ELF-1 (cell line): ENCODE data around the gene PARVB.
"Not testable (repeated sequence)": the region's sequence is repeated elsewhere in the genome, so short reads cannot be mapped to it uniquely, and the experiment has no call there.

Experiments
- DNase-seq: peaks from one replicate; pipeline ENCODE4 v3.0.0-alpha.2; 2016; ENCODE audit warnings: low read depth, low spot score

Gene PARVB

DNA sequence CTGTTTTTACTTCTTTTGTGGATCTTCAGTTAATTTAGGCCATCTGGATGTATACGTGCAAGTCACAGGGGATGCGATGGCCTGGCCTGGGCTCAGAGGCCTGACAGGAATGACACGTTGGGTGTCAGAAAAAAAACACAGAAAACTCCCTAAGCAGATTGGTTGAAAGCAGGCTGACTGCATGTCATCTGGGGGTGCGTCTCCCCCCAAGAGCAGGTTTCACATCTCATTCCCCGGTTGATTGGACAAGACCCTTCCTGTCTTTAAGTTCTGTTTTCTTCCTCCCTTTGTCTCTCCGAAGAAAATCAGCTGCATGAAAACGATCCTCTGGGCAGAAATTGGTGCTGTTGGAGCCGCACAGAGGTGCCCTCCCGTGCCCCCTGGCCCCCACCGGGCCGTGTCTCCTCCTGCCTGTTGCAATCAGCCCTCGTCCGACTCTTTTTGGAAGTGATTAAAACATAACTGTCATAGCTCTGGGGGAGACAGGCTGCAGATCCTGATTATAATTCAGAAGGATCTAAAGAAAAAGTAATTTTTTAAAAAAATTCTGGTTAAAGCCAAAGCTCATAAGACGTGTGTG is 84.8 kb downstream of the PARVB start:
- DNase-seq, result no peak

DNA sequence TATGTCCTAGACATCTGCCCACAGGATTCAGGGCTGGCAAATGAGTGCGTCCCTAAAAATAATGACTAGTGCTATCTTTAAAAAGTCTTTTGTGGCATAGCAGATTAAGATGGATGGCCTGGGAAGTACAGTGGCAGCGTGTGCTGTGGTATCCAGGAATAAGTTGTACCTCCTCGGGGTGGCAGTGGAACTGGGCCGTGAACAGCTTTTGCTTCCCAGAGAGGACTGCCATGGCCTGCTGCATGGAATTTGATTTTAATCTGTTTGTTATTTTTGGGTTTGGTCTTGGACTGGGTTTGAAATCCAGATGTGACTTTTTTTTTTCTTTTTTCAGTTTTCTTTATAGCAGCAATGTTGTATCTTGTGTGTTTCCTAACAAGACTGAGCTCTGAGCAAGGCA is 85.3 kb downstream of the PARVB start:
- no peak for DNase-seq

DNA sequence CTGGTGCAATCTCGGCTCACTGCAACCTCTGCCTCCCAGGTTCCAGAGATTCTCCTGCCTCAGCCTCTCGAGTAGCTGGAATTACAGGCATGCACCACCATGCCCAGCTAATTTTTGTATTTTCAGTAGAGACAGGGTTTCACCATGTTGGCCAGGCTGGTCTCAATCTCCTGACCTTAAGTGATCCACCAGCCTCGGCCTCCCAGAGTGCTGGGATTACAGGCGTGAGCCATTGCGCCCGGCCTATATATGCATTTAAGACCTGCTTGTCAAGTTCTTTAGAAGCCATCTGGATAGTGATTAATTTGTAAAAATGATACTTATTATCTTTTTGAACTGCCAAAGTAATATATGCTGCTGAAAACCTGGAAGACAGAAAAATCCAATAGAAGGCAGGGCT is 86.6 kb downstream of the PARVB start:
- DNase-seq, result not testable (repeated sequence)

DNA sequence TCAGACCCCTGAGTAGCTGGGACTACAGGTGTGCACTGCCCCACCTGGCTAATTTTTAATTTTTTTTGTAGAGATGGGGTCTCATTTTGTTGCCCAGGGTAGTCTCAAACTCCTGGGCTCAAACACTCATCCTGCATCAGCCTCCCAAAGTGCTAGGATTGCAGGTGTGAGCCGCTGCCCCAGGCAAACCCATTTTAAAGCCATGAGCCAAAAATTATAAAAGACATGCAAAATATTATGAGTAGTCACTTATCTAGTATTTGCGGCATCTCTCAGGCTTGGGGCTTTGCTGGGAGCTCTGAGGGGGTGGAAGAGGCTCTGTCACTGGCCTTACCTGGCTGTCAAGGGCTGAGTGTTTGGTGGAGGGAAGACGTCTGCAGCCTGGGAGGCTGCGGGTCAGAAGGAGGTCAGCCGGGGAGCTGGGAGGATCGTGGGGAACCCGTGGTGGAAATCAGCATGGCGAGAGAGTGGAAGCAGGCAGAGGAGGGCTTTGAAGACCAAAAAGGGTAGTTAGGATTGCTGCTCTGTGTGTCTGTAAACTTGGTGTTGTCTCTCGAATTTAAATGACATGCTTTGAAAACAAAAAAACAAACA is 87.6 kb downstream of the PARVB start:
- no peak for DNase-seq

DNA sequence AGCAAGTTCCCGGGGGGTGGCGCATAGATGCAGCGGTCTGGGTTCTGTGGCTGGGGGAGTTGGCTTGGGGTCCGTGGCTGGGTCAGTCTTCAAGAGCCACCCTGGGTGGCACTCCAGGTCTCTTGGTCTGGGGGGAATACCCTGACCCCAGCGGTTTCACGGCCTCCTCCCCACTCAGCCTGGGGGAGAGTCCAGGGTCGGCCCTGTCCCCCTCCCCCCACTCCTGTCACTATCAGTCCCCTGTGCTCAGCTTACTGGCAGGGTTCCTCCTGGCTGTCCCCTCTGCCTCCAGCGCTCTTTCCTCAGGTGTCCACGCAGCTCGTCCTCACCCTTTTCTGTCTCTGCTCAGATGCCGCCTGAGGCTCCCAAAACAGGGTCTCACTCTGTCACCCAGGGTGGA is 88.1 kb downstream of the PARVB start:
- no peak for DNase-seq

DNA sequence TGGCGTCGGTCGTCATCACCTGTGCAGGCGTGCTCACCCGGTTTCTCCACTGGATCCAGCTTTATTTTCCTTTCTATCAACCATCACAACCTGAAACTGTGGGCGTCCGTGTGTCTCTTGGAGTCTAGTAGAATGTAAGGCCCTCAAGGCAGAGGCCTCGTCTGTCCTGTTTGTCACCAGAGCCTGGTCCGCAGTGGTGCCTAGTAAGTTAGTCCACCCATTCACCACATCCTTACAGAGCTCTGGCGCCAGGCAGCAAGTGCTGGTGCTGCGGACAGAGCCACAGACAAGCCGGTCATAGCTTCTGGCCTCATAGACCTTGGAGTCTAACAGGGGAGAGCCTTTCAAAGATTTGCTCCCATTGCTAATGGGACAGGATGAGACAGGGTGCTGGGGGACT is 92.2 kb downstream of the PARVB start:
- DNase-seq, result no peak

DNA sequence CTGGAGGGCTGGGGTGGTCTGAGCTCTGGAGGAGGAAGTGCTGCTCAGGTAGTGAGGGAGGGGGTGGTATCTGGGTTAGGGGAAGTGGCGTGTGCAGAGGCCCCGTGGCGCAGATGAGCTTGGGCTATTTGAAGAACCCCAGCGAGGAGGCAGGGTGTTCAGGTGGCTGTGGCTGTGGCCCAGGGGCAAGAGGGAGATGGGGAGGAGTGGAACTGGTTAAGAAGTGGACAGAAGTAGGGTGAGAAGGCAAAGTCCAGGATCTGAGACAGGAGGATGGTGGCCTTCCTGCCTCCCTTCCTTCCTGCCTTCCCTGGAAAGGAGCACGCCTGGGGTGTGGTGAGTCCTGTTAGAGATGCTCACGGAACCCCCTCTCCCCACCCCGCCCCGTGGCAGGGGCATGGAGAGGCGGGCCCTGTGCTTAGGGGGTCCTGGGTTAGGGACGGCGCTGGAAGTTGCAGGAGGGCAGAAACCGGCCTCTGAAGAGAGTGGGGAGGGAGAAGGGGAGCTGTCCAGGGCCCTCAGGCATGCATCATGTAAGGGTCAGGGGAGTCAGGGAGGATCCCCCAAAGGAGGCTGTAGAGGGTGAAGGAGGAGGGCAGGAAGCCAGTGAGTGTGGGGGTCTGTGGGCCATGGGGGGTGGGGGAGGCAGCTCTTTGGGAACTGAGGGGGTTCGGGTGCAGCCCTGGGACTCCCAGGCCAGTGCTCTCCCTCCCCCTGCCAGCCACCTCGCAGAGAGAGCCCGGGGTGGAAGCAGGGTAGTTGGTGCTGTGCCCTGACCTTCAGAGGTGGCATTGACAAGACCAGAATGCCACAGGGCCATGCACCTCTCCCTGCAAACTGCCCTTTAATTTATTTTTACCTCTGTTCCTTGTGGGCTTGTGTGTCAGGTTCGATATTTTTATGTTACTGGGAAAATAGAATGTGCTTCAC is 92.9 kb downstream of the PARVB start:
- DNase-seq, result no peak

DNA sequence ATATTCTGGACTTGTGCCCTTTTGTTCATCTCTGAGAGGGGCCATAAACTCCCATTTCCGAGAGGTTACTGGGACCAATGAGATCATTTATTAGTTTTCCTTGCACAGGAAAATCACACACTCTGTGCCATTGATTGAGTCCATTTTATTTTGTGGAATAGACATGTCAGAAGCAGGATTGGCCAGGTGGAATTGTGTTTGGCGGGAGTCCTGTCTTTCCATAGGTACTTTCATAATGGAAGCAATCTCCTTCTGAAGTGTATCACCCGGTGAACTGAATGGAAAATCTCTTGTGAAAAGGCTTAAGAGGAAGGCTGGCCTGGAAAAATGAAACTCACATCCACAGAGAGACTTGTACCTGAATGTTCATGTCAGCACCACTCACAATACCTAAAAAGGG is 93.6 kb downstream of the PARVB start:
- no peak for DNase-seq

DNA sequence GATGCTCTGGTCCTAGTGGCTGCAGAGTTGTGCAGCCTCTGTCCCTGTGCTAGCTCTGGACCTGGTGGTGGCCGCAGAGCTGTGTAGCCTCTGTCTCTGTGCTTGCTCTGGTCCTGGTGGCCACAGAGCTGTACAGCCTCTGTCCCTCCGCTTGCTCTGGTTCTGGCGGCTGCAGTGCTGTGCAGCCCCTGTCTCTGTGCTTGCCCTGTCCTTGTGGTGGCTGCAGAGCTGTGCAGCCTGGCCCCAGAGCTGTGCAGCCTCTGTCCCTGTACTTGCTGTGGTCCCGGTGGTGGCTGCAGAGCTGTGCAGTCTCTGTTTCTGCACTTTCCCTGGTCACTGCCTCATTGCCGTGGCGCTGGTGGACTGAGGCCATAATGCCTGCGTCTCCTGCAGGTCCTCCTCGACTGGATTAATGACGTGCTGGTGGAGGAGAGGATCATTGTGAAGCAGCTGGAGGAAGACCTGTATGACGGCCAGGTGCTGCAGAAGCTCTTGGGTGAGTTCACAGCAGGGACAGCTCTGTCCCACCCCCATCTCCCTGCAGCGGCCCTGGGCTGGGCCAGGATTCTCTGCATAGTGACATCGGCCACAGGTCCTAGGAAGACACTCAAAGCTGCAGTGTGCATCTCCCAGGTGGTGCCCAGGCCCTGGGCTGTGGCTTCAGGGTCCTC is 94.7 kb downstream of the PARVB start:
- DNase-seq, result no peak

DNA sequence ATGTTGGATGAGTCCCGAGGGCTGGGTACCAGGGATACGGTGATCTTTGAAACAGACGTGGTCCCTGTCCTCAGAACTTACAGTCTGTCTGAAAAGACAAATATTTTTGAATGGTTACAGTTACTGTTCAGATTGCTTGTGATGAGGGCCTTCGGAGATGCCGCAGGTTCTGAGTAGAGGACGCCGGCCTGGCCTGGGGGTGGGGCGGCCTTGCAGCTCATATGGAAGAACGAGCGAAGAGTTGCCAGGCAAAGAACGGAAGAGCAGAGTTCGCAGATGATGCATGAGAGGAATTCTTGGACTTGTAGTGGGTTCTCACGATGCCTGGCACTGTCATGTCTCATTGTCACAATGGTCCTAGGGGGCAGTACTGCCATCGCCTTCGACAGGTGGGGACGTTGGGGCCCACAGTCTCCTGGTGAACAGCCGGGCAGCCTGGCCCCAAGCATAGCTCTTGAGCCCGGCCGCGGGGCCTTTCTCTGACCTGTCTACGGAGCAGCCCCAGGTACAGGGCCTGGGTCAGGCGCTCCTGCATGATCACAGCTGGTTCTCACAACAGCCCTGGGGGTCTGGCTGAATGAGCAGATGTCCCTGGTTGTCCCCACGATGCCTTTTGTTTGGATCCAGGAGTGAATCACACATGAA is 95.7 kb downstream of the PARVB start:
- no peak for DNase-seq

DNA sequence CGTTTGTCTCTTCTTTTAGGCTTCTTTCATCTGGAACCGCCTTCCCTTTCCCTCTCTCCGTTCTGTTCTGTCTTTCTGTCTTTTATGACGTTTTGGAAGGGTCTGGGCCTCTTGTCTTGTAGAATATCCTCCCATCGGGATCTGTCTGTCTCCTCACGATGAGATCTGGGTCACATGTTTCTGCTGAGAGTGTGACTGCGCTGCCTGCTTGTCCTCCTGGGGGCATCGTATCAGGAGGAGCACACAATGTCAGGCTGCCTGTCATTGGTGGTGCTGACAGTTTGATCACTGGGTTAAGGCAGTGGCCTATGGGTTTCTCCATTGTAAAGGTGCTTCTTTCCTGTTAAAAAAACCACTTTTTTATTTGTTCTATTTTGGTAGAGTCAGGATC is 96.2 kb downstream of the PARVB start:
- DNase-seq, result peak; percentile 33

DNA sequence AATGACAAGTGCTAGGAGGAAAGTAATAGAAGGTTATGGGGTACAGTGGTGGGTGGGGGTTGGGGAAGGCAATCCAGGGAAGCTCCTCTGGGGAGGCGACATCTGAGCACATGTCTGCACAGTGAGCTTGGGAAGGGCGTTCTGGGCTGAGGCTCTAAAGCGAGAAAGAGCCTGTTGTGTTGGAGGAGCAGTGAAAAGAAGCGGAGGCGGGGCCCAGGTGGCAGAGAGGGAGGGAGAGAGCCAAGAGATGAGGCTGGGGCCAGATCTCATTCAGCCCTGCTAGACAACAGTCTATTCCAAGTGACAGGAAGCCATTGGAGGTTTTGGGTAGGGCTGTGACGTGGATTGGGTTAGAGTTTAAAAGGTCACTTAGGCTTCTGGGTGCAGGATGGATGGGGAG is 101.3 kb downstream of the PARVB start:
- no peak for DNase-seq

DNA sequence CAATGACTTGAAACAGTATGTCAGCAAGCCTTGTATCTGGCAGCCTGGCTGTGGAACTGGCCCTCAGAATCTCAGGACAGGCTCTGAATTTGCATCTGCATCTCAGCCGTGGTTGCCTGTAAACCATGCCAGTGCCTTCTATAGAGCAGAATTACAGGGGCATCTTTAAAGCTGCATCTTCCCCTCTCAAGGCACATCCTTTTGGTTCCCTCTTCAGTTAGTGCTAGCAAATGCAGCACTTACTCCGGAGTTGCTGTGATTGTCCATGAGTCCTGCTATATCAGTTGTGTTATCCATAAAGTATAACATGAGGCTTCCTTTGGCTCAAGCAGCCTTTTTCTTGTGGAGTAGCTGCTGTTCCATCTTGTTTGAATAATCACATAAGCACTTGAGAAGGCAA is 102.7 kb downstream of the PARVB start:
- no peak for DNase-seq

DNA sequence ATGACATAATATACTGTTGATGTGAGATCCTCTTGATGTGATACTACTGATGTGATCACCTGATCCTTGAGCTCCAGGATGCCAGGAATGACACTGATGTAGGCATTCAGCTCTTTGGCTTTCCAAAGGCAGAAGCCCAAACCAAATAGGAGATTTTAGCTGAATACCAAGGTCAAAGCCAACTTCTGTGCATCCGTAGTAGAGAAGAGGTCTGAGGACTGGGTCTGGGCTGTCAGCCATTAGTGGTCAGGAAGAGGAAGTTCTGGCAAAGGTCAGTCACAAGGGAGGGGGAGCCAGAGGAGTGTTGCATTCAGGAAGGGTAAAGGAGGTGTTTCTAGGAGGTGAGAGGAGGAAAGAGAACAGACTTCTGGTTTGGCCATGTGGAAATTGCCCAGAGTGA is 103.3 kb downstream of the PARVB start:
- DNase-seq, result no peak

DNA sequence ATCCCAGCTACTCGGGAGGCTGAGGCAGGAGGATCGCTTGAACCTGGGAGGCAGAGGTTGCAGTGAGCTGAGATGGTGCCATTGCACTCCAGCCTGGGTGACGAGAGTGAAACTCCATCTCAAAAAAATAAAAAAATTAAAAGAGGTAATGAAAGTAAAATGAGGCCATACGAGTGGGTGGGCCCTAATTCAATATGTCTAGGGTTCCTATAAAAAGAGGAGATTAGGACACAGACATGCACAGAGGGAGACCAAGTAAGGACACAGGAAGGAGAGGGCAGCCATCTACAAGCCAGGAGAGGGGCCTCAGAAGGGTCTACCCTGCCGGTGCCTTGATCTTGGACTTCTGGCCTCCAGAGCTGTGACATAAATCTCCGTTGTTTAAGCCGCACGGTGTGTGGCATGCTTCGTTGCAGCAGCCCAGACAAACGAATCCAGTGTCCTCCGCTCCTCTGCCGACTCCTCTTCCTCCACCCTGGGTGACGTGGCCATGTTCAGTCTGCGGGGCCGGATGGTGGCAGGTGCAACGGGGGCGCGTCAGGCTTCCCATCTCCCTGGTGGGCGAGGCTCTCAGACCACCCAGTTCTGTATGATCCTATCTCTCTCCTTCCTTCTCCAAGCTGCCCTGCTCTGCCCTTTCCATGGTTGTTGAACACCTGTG is 105.0 kb downstream of the PARVB start:
- DNase-seq, result no peak

DNA sequence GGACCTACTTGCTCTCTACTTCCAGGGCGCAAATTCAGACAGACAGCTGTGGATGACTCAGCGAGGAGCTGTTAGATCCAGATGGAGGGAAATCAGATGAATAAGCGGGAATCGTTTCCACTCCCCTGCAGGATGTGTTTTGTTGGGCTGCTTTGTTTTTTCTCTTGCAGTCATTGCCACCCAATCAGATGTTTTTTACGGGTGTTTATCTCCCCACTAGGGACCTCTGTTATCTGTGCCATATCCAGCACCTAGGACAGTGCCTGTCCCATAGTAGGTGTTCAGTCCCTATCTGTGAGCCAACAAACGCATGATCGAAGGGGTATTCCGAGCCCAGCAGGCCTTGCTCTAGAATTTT is 105.5 kb downstream of the PARVB start:
- DNase-seq, result no peak

DNA sequence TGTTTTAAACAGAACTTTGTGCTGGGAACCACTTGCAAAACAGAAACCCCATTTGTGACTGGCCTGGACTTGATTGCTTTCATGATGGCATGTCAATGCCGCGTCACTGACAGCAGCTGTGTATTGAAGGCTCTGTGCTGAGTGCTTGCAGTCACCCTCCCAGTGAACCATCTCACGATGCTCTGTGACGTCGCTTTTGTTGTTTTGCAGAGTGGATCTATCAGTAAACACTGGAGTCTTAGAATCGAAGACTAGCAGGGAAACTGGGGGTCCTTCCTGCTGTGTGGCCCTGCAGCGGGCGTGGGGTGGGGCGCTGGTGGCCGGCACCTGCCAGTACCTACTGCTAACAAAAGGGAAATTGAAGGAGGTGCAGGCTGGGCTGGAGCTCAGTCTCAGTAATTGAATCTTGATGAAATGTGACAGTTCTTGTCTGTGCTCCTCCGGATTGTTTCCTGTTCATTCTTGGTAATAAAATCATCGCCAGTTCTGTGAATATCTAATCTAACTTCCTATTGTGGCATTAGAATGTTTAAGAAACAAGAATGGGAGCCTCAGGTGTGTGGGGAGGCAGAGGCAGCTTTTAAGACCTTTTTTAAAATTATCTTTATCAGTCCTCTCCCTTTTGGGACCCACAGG is 106.1 kb downstream of the PARVB start:
- no peak for DNase-seq

DNA sequence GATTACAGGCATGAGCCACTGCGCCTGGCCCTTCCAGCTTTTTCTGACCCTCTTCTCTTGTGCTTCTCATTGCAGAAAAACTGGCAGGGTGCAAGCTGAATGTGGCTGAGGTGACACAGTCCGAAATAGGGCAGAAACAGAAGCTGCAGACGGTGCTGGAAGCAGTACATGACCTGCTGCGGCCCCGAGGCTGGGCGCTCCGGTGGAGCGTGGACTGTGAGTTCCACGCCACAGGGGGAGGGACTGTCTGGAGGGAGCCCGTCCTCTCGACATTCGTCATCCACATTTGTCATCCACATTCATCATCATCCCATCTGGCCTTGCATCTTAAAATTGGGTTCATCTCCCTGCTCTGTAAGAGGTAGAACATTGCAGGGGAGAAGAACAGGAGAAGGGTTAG is 107.3 kb downstream of the PARVB start:
- no peak for DNase-seq

DNA sequence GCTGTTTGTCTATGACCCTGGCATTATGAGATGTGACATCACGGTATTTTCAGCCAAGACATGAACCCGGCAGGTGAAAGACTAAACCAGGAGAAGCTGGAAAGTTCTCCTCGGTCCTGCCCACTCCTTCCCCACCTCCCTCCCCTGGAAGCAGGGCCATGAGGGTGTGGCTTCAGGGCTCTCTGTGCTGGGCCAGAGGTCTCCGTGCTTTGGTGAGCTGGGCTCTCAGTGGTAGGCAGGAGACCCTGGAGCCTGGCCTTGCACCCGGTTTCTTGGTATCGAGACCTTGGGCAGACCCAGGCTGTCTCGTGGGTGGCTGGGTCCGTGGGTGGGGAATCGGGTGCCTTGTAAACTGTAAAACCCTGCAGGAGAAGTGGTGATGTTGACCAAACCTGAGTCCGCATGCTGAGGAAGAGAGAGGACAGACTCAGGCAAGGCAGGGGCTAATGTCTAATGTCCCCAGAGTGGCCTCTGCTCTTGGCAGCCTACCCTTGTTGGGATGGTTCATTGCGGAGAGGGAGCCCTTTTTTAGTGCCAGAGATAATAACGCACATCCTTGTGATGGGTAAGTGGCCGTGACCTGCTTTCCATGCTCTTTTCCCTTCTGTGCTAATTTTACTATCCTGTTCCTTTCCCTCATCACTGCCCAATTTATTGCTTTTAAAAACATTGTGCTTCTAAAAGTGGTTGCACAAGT is 108.0 kb downstream of the PARVB start:
- DNase-seq, result no peak

DNA sequence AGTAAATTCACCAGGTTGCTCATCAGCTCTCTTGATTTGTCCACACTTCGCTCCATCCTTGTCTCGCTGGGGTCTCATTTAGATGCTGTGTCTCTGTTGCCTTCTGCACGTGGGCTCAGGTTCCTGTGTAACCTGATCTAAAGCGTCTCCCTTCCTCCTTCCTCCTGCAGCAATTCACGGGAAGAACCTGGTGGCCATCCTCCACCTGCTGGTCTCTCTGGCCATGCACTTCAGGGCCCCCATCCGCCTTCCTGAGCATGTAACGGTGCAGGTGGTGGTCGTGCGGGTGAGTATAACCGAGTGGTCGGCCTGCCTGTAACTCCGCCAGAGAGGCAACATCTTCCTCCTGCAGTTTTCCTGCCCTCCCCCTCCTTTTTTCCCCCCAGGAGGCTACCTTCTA is 108.6 kb downstream of the PARVB start:
- DNase-seq, result peak; percentile 40
